GM23338 (cell line): ENCODE measurements around the gene LETMD1.

Experiments used
- EZH2 ChIP-seq: fragments of 200-600 bp; sonication (generic); IDR thresholded peaks from one replicate; pipeline ENCODE4 v1.8.0; 2017; ENCODE audit warnings: antibody characterized with exemption, mild to moderate bottlenecking, low read depth; ENCODE audit not compliant: unreplicated experiment
- NANOG ChIP-seq: IDR thresholded peaks from 2 replicates; pipeline ENCODE4 v1.6.1; 2016; ENCODE audit warnings: antibody characterized with exemption, borderline replicate concordance
- POLR2AphosphoS5 ChIP-seq: IDR thresholded peaks from 2 replicates; pipeline ENCODE4 v1.6.1; 2016; ENCODE audit warnings: antibody characterized with exemption, low read depth
- REST ChIP-seq: IDR thresholded peaks from one replicate; pipeline ENCODE4 v1.6.1; 2018; ENCODE audit warnings: antibody characterized with exemption; ENCODE audit not compliant: unreplicated experiment
- TF ChIP-seq, protein P1 (sequence below), 2 experiments: fragments of 200-600 bp in 1 of 2; sonication (generic) in 1 of 2; conservative IDR thresholded peaks; 2 replicates each; pipeline versions ENCODE4 v1.5.1 to v1.6.1; 2016 to 2017; ENCODE audit warnings: antibody characterized with exemption in 2 of 2, low read depth in 2 of 2, mild to moderate bottlenecking in 2 of 2, moderate library complexity in 1 of 2

GRCh38 chr12:51081421-51081820, 33.3 kb downstream of the LETMD1 start:
- TF ChIP-seq, protein P1, sequence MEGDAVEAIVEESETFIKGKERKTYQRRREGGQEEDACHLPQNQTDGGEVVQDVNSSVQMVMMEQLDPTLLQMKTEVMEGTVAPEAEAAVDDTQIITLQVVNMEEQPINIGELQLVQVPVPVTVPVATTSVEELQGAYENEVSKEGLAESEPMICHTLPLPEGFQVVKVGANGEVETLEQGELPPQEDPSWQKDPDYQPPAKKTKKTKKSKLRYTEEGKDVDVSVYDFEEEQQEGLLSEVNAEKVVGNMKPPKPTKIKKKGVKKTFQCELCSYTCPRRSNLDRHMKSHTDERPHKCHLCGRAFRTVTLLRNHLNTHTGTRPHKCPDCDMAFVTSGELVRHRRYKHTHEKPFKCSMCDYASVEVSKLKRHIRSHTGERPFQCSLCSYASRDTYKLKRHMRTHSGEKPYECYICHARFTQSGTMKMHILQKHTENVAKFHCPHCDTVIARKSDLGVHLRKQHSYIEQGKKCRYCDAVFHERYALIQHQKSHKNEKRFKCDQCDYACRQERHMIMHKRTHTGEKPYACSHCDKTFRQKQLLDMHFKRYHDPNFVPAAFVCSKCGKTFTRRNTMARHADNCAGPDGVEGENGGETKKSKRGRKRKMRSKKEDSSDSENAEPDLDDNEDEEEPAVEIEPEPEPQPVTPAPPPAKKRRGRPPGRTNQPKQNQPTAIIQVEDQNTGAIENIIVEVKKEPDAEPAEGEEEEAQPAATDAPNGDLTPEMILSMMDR (conservative IDR thresholded peaks at IDR 0.05; ENCODE audit: low read depth in 2 of 2), result no peak
- no peak for TF ChIP-seq EZH2
- TF ChIP-seq POLR2AphosphoS5, result no peak
- TF ChIP-seq NANOG, result no peak
- no peak for TF ChIP-seq REST
